GM06990 (cell line): ENCODE data around the gene CITED1.

Experiments
- DNase-seq: peaks from one replicate; pipeline ENCODE4 v3.0.0-alpha.2; 2011; ENCODE audit not compliant: insufficient read length; ENCODE audit errors: extremely low read depth
- H3K27me3 ChIP-seq: replicated peaks from 2 replicates; pipeline ENCODE4 v1.6.0; 2011; ENCODE audit warnings: low read length; ENCODE audit not compliant: control insufficient read depth, insufficient read depth
- H3K36me3 ChIP-seq: 2 replicates; pipeline ENCODE4 v1.5.1; 2011; ENCODE audit warnings: low read length; ENCODE audit not compliant: control insufficient read depth, insufficient read depth
- H3K4me3 ChIP-seq: replicated peaks from 2 replicates; pipeline ENCODE4 v1.5.1; 2011; ENCODE audit warnings: low read depth, mild to moderate bottlenecking, control low read depth, low read length
- TF ChIP-seq, protein P1 (sequence below): IDR thresholded peaks from 2 replicates; pipeline ENCODE4 v1.5.1; 2011; ENCODE audit warnings: low read length, control low read depth, mild to moderate bottlenecking, inconsistent platforms; ENCODE audit not compliant: insufficient read depth, poor library complexity, severe bottlenecking

Gene CITED1

DNA sequence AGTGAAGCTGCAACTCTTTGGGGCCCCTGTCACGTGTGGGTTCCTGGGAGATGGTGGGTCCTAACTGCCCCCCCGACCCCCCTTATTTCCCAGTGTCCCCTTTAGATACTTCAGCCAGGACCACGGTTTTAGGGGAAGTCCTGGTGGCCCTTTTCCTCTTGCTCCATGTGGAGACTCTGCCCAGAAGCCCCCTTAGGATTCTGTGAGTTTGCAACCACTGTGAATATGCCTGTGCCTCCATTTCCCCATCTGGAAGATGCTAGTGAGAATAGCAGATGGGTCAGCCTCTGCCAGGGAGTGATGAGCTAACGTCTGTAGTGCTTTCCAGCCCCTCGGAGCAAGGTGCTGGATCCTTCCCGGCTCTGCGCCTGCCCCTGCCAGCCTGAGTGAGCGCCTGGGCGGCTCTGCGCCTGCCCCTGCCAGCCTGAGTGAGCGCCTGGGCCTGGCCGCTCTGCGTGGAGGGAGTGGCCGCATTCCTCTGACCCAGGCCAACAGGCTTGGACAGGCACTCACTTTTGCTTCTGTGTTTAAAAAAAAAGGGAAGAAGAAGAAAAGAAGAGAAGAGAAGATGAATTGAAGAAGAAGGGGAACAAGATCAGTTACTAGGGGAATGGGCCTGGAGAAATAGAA is 6.7 kb upstream of the CITED1 start:
- TF ChIP-seq, protein P1, sequence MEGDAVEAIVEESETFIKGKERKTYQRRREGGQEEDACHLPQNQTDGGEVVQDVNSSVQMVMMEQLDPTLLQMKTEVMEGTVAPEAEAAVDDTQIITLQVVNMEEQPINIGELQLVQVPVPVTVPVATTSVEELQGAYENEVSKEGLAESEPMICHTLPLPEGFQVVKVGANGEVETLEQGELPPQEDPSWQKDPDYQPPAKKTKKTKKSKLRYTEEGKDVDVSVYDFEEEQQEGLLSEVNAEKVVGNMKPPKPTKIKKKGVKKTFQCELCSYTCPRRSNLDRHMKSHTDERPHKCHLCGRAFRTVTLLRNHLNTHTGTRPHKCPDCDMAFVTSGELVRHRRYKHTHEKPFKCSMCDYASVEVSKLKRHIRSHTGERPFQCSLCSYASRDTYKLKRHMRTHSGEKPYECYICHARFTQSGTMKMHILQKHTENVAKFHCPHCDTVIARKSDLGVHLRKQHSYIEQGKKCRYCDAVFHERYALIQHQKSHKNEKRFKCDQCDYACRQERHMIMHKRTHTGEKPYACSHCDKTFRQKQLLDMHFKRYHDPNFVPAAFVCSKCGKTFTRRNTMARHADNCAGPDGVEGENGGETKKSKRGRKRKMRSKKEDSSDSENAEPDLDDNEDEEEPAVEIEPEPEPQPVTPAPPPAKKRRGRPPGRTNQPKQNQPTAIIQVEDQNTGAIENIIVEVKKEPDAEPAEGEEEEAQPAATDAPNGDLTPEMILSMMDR, result no peak
- H3K27me3 ChIP-seq, result peaks cover 1% of the 10 kb centered on the region; the same call in 1 of the 2 replicates
- no peak for DNase-seq
- H3K4me3 ChIP-seq, result no peak overlapping the region
- H3K36me3 ChIP-seq, result no peaks in the 10 kb centered on the region

- DNase-seq, result no peak
- Histone ChIP-seq H3K27me3 (peaks cover 1% of the 10 kb centered on the region), H3K36me3 (no peaks in the 10 kb centered on the region), H3K4me3 (no peak overlapping the region)
- TF ChIP-seq, protein P1, result no peak
Observed at GRCh38 chrX:72309297-72310071, 3.8 kb upstream of the CITED1 start.

GRCh38 chrX:72308566-72309296 is 3.0 kb upstream of the CITED1 start:
- TF ChIP-seq, protein P1, result no peak
- H3K27me3 ChIP-seq, result peaks cover 1% of the 10 kb centered on the region
- DNase-seq, result peak; percentile 42
- H3K4me3 ChIP-seq, result no peak overlapping the region
- no peaks in the 10 kb centered on the region for H3K36me3 ChIP-seq

DNA sequence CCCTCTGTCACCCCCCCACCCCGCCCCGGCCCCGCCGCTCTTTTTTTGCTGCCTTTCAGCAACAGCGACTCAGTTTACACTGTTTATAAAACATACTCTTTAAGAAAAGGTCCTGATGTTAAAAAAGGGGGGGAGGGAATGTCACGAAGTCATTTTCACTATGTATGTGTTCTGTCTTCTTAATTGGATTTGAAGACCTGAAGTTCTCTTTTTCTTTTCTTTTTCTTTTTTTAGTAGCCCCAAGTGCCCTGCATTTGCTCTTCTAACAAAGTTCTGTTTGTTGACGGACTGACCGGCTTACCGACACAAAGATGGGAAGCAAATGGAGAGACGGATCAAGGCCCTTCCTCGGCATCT is 2.5 kb upstream of the CITED1 start:
- TF ChIP-seq, protein P1, result no peak
- Histone ChIP-seq H3K27me3 (peaks cover 1% of the 10 kb centered on the region), H3K36me3 (no peaks in the 10 kb centered on the region), H3K4me3 (no peak overlapping the region)
- DNase-seq, result no peak

DNA sequence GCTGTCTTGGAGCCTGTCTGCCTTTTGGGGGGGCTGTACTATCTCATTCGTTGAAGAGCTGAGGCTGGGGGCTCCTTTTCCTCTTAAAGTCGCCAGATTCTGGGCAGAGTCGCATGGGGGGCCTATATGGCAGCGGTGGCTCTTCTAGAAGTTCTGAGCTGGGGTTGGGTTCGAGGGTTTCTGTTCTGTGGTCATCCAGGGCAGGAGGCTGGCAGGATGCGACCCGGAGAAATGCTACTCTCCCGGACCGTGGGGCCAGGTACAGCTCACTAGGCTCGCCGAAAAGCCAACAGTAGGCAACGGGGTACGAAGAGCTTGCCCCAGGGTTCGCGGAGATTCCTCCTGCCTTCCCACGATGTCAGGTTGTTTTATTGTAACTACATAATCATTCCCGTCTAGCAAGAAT is 1.9 kb upstream of the CITED1 start:
- DNase-seq, result no peak
- Histone ChIP-seq H3K27me3 (peaks cover 1% of the 10 kb centered on the region), H3K4me3 (no peak overlapping the region), H3K36me3 (no peaks in the 10 kb centered on the region)
- TF ChIP-seq, protein P1, result no peak
